Ramos (cell line): ENCODE data around the gene TOX2.

Experiments used
- in situ Hi-C: fragments of 300-500 bp; cut with MboI; formaldehyde crosslinking; loops from one replicate; pipeline ENCODE4 v1.14.3; 2022; ENCODE audit warnings: low sequenced_read_pairs; ENCODE audit not compliant: unreplicated experiment

The TOX2 gene

DNA sequence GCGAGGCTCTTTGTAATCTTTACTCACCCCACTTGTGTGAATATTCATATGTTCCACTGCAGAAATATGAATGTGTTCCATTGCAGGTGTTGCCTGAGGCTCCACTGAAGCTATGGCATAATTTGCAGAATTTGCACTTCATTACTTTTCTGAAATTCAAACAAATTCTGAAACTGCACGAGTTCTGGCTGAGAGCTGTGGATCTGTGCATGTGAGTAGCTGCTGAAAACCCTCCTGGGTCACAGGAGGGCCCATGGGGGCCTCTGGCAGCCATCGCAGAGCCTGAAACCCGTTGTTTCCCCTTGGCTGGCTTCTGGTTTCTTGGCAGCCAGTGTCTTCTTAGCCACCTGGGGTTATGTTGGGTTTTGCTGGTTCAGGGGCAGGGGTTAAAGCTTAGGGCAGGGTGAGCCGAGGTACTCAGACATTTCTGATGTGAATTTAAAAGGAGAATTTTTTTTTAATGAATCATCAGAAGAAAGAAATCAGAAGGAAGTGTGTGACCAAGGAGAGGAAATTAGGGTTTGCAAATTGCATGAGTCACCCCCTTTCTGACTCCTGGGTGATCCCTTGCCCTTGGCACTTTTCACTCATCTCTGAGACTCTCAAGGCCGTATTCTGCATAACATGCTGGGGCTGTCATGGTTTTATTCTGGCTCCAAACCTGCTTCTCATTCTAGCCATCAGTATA, 40.6 kb downstream of the TOX2 start:
- in situ Hi-C loops = no loop called here

DNA sequence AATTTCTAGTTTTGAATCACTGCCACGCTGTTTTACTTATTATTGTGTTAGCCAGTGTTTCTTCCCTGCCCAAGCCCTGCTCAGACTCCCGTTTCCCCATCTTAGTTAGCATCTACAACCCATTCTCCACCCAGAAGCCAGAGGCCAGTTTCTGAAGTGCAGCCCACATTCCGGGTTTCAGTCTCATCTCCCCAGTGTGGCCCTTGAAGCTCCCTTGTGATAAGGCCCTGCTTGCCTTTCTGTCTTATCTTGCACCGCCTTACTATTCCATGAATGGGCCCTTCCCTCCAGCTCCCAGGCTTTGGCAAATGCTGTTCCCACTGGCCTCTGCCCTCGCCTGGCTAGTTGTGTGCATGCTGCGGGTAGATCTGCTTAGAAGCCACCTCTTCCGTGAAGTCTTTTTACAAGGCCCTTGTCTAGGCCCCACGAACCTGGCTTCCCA, 41.1 kb downstream of the TOX2 start:
- in situ Hi-C loops = no loop called here

DNA sequence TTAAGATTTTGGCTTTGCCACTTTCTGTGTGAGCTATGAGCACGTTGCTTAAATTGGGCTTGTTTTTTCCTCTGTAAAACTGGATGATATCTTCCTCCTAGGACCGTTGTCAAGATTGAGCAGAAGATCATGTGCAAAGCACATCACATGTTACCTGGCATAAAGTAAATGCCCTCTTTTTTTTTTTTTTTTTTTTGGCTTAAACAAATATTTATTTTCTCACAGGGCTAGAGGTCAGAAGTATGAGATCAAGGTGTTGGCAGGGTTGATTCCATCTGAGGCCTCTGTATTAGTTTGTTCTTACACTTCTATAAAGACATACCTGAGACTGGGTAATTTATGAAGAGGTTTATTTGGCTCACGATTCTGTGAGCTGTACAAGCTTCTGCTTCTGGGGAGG, 42.7 kb downstream of the TOX2 start:
- in situ Hi-C loops = no loop called here

DNA sequence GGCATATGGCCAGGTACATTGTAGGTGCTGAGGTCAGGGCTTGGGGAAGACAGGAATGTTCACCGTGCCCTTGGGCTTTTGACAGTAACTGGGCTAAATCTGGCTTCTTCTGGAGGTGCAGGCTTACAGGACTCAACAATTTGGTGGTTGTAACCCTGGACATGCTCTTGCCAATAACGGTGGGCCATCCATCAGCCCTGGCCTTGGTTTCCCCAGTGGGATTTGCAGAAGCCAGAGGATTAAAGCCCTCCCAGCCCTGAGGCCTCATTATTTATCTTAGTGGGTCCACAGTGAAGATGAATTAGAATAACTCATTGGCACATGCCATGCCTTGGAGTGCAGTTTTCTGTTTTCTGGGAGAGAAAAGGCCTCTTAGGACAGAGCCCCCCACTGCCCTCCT, 44.0 kb downstream of the TOX2 start:
- in situ Hi-C loops = no loop called here

DNA sequence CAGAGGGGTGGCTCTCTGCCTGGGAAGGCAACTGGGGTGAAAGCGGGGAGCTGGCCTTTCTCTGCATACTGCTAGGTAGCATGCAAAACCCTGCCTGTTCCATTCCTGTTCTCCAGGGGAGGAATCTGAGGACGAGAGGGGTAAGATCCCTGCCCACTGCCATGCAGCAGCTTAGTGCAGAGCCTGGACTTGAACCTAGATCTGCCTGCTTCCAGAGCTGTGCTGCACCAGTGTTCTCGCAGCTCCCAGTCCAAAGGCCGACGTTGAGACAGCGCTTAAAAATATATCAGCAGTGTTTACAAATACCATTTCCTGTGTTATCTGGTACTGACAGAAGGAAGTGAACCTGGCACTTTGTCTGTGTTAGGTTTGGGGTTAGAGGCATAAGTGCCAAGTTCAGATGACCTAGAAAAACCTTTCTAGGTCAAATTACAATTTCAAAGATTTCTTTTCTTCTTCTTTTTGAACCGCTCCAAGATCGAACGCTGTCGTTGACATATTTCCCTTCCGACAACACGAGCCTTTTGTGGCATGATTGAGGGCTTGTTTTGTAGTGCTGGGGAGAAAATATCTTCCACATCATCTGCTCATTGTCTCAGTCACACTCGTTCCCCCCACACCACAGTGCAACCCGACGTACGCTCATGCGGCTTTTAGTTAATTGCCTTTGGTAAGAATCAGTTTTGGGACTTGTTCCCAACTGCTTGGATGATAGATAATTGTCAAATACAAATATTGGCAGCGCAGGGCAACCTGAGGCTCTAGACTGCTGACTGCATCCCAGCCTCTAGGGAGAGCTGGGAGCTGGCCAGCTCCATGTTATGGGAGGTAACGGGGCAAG, 44.6 kb downstream of the TOX2 start:
- in situ Hi-C loops = no loop called here

DNA sequence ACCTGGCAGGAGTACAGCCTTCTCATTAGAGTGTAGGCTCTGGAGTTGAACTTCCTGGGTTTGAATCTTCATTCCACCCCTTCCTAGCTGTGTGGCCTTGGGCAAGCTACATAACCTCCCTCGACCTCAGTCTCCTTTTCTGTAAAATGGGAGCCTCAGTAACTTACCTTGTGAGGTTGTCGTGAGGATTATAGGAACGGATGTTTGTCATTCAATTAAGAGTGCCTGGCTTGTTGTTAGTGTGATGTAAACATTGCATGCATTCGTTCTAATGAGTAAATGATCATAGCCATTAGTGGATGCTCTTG, 45.2 kb downstream of the TOX2 start:
- in situ Hi-C loops = no loop called here

DNA sequence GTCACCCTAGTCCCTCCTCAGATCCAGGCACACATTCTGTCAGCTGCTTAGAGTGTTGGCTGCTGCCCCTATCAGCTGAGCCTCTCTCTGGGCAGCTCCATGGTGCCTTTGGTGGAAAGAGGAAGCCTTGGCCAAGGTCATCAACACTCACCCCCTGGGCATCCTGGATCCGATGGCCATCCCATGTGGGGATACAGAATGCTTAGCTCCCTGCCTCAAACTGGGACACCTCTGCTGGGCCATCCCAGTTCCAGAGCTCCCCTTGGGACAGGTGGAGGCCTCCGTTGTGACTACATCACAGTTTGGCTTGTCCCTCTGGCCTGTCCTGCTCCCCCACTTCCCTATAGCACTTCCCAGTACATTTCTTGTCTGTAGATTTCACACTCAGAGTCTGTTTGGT, 45.6 kb downstream of the TOX2 start:
- in situ Hi-C loops = no loop called here

DNA sequence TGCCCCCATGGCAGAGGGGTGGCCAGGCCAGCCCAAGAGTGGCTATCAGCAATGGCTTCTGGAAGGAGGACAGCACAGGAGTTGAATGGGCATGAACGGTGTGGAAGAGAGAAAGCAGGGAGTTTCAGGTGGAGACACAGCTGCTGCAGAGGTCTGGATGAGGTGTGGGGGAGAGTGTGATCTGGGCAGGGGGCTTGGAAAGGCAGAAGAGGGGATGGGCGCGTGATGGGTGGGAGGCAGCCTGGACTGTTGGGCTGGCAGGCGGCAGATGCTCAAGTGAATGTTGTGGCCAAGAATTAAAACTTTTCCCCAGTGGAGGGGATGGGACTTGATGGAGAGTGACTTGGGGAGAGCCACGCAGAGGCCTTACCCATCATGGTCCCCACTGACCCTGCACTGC, 46.5 kb downstream of the TOX2 start:
- in situ Hi-C loops = no loop called here

DNA sequence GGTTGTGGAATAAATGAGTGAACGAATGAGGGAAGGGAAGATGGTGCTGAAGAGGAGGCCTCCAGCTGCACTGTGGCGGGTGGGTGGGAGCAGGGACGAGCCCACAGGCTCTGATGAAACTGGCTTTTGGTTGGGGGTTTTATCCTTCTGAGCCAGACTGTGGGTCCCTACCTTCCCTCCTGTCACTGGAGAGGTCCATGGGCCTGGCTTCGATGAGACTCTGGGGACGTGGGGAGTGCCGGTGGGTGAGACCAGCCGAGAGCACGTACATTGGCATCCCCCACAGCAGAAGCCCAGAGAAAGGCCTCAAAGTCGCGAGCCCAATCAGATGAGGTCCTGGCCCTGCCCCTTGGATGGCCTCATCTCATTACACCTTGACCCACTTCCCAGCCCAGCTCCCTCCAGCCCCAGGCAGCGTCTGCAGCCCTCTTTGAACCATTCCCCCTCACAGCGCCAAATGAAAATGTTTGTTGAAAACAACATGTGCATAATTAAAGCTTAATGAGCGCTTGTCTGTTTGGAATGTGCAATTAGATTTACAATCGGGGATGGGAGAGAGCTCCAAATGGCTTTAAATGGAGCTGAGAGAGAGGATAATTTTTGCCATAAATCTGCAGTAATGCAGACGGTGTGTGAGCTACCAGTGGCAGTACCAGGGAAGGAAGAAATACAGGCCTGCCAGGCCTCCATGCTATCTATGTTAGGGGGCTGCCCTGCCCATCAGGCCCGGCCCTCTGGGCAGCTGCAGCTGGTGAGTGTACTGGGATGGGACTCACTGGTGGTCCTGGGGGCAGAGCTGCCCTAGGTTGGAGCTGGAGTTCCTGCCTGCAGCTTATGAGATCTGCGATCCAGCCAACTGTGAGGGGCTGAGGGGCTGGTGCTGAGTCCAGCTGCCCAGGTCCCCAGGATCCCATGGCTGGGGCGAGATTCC, 47.2 kb downstream of the TOX2 start:
- in situ Hi-C loops = no loop called here

DNA sequence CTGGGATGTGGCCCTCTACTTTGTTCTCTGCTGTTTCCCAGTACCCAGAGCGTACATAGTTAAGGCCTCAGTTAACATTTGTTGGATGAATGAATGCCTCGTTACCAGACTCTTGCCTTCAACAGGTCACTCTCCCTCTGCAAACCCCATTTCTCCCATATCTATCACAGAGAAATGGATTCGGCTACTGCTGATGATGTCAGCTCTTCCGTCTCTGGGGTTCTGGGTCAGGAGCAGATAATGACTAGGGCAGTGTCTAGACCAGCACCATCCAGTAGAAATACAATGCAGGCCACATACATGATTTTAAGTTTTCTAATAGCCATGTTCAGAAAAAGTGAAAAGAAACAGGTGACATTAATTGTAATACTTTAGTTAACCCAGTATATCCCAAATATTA, 47.9 kb downstream of the TOX2 start:
- in situ Hi-C loops = no loop called here

DNA sequence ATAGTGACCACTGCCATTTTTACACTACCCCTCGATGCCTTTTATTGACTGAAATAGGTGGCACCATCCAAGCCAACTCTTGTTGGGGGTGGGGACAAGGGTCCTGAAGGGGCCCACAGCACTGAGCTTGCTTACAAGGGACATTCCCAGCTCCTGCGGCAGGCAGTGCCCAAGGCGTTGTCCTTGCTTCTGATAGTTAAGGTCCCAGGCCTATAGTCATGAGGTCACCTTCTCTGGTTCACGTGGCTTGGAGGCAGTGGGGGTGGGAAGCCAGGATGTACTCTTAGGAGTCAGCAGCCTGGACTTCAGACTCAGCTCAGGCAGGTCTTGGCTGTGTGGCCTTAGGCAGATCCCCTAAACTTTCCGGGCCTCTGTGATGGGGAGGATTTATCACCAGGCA, 48.6 kb downstream of the TOX2 start:
- in situ Hi-C loops = no loop called here

DNA sequence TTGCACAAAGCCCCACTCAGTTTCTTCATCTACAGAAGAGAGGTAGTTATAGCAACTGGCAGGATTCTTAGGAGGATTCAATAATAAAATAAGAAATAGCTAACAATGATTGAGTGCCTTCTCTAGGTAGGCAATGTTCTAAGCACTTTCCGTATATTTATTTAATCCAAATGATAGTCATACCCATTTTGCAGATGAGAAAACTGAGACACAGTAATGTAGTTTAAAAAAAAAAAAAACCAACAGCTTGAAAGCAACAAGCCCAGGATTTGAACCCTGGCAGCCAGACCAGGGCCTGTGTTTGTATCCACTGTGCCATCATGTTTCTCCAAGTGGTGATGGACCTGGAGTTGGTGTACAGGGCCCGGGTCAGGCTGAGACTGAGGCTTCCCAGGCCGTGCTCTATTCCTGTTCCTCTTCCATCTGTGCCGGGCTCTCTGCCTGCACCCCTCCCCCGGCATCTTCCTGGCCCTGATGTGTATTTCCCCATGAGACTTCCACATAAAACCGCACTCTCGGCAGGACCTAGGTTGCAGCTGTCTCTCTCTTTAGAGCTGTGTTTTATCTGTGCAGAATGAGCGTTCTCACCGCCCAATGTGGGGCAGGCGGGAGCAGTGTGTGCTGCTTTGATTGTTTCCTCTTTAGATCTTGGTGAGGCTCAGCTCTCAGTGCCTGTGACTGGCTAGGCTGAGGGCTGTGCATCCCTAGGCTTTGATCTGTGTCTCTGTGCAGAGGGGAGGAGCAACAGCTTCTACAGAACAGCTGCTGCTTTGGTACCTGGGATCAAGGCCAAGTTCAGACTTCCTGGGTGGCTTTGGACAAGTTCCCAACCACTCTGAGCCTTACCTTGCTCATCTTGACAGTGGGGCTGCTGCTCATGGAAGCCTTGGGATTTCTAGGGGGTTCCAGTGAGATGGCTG, 49.5 kb downstream of the TOX2 start:
- in situ Hi-C loops = no loop called here

DNA sequence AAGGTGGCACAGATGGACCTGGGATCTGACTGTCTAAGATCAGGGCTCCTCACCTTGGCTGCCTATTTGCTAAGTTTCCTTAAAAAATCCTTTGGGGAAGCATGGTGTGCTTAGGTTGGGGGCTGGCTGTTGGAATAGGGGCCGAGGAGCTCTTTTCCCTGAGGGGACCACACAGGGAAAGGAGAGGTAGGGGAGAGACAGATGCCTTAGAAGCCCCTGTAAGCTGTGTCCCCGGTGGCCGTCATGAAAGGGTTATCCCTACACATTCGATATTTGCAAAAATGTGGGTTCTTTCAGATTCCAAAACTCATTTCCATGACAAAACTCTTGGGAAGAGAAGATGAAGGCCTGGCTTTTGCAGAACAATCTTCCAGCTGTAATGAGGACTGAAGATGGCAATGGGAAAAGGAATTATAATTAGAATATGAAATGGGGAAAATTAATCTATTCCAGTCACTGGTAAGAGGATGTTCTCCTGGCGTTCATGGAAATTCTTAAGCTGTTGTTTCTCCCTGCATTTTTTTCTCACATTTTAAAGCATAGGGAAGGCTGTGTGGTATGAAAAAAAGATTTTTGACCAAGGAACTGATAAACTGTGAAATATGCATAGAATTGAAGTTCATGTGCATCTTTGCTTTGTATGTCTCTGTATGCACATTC, 53.8 kb downstream of the TOX2 start:
- in situ Hi-C loops = no loop called here

DNA sequence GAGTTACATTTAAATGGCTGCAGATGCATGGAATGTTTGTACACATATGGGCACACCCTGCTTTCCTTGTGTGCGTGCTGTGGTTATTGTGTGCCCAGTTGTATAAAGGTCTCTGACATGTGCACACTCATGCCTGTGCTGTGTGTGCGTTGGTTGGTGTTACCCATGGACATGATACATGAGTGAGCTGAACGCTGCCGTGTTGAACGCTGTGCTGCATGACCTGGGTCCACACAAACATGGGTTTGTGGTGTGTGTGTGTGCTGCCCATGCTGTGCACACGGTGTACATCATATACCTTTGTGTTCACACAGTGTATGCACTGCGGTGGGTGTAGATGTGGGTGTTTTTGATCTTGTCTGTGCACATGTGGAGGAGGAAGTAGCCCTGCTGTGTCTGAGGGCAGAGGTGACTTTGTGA, 54.4 kb downstream of the TOX2 start:
- in situ Hi-C loops = no loop called here

DNA sequence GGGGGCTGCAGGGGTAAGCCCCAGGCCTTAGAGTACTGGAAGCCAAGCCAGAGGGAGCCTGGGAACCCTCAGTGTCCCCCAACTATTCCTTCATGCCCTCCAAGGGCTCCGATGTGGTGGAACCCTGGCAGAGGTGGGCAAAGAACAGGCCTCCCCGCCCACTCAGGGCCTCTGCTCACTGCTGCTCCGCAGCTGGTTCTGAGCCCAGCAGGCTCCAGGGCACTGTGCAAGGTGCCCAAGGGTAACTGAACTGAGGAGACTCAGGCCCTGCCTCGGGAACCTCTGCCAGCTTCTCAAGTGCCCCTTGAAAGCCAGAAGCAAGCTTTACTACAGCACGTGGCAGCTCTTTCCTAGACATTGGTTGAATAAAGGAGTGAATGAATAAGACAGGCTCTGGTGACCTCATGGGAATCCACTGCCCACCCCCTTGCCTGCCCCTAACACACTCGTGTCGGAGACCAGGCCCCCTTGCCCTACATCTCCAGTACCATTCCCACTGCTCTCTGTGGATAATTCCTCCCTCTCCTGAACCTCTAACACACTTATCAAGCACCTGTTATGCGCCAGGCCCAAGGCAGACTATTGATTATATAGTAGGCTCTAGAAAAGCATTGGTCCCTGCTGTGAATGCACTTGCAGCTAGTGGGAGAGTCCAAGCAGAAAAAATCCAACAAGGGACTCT, 55.0 kb downstream of the TOX2 start:
- in situ Hi-C loops = no loop called here

DNA sequence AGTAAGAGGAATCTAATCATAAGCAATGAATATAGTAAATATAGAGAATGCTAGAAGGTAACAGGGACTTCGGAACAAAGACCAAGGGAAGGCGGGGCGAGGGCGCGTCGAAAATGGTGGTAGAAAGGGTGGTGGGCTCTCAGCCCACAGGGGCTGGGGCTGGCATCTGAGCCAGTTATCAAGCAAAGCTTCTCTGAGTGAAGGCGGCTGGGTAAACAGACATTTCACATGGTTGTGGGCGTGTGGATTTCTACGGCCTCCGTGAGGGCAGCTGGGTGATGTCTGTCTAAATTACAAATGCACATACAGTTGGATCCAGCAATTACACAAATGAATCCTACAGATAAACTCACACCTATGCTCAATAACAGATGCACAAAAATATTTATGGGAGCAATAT, 56.6 kb downstream of the TOX2 start:
- in situ Hi-C loops = no loop called here

DNA sequence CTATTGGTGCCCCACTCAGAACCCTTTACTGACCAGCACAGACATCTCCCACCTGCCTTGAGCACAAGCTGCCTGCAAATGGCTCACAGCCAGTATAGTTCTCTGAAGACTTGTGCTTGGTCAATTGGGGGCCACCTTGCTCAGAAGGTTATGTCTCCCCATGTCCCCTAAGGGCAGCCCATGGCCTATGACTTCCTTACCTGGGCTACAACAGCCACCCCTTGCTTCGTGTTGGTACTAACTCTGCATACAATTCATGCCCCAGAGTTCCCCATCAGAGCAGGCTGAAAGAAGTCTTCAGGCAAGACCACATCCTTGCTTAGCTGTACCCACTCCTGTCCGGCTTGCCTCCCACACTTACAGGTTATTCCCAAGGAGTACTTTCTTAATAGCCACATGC, 57.4 kb downstream of the TOX2 start:
- in situ Hi-C loops = no loop called here

DNA sequence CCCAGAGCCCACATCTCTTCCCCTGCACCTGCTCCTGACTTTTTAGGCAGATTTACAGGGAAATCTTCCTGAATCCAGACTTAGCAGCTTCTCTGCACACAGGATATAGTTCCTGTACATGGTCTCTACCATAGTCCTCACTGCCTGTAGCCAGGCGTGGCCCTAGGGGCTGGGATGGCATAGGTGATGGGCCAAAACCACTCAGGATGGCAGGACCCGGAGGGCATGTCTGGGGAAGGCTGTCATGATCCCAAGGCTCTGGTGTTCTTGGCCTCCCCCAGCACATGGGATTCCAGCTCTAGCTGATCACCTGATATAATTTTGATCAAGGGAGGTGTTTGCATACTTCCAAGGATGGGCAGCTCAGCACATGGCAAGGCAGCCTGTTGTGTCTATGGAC, 58.0 kb downstream of the TOX2 start:
- in situ Hi-C loops = no loop called here

DNA sequence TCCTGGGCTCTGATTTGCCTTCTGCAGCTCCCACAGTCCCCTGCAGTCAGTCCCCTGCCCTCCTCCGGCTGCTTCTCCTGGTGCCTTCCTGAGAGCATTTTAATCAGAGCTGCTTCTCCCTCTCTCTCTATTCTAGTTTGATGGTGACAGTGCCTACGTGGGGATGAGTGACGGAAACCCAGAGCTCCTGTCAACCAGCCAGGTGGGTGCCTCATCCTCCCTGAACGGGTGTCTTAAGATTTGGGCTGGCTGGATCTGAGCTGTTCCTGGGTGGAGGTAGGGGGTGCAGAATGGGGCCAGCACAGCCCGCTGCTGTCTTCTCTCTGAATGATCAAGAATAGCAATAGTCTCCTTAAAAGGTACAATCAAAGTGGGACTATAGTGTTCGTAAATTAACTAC, 58.6 kb downstream of the TOX2 start:
- in situ Hi-C loops = no loop called here
